SW 1271 (cell line): ENCODE data around the gene MKRN2OS.
"Not testable (repeated sequence)": the region's sequence is repeated elsewhere in the genome, so short reads cannot be mapped to it uniquely, and the experiment has no call there.

Source experiments
- DNase-seq, 2 experiments: peaks; one replicate each; lab custom pipeline; 2025; lab: John Stamatoyannopoulos, UW

Gene MKRN2OS

GRCh38 chr3:12561397-12561796, 16.1 kb upstream of the MKRN2OS start:
- no peak for DNase-seq

- no peak for DNase-seq
Observed at GRCh38 chr3:12560505-12561190, 15.3 kb upstream of the MKRN2OS start.

GRCh38 chr3:12559520-12559919, 14.2 kb upstream of the MKRN2OS start:
- DNase-seq, result no peak

- DNase-seq, result no peak
Observed at GRCh38 chr3:12558706-12559105, 13.4 kb upstream of the MKRN2OS start.

- DNase-seq, result no peak
Observed at GRCh38 chr3:12557473-12558100, 12.3 kb upstream of the MKRN2OS start.

DNA sequence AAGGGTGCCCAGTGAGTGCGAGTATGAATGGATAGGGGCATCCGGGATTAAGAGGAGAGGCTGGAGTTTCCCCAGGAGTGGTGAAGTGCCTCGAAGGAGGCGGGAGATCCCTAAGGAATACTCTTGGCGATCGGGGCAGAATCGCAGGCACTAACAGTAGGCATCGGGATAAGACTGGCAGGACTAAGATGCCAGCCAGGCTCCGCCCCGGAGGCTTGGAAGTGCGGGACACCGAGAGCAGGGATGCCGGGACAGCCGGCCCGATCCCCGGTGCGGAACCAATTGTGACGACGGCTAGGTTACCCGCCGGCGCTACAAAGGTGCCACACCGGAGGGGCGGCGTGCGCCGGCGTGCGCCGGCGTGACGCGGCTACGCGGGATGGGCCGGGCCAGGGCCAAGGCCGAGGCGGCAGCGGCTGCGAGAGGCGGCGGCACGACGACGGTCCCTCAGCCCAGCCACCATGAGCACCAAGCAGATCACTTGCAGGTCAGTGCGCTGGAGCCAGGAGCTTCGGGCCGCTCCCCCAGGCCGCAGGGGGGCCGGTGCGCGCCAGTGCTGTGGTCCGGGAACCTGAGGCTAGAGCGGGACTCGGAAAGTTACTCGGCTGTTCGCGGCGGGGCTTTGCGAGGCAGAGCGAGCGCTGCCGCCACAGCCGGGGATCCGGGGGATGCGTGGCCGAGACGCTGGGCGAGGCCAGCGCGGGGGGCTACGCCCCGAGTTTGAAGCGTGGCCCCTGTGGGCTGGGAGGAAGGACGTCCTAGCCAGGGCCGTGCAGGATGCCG, 11.6 kb upstream of the MKRN2OS start, which contains the start of gene MKRN2:
TSS of gene MKRN2 (plus strand) at position 398 of the 783 bp plus-strand sequence. CDS start at position 462, 64 bp downstream.
- DNase-seq, result peak; percentile 77 to 84

DNA sequence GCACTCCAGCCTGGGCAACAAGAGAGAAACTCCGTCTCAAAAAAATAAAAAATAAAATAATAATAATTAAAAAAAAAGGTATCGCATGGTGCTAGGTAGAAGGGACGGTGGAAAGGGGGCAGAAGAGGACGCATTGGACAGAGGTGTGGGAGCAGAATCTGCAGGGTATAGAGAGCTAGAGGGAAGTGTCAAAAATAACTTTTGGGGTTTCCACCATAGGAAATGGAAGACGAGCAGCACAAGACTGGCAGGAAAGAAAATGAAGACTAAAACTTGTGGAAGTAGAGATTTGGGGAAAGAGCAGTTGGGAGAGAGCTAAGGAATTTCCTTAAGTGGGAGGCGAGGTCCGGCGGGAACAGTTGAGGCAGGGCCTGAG, 11.0 kb upstream of the MKRN2OS start:
- DNase-seq, result no peak

- DNase-seq, result no peak
Observed at GRCh38 chr3:12553921-12554391, 8.7 kb upstream of the MKRN2OS start.

DNA sequence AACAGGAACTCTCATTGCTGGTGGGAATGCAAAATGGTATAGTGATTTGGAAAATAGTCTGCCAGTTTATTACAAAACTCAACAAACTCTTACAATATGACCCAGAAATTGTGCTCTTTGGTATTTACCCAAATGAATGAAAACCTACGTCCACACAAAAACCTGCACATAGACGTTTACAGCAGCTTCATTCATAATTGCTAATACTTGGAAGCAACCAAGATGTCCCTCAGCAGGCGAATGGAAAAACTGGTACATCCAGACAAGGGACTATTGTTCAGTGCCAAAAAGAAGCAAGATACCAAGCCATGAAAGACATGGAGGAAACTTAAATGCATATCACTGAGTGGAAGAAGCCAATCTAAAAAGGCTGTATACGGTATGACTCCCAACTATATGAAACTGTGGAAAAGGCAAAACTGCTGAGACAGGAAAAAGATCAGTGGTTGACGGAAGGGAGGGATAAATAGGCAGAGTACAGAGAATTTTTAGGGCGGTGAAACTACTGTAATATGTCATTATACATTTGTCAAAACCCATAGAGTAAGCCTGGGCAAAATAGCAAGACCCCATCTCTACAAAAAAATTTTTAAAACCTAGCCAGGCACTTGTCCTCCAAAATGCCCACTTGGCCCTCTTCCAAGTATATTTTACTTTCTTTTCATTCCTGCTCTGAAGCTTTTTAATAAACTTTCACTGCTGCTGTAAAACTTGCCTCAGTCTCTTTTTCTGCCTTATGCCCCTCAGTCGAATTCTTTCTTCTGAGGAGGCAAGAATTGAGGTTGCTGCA, 4.9 kb upstream of the MKRN2OS start:
- DNase-seq, result no peak

DNA sequence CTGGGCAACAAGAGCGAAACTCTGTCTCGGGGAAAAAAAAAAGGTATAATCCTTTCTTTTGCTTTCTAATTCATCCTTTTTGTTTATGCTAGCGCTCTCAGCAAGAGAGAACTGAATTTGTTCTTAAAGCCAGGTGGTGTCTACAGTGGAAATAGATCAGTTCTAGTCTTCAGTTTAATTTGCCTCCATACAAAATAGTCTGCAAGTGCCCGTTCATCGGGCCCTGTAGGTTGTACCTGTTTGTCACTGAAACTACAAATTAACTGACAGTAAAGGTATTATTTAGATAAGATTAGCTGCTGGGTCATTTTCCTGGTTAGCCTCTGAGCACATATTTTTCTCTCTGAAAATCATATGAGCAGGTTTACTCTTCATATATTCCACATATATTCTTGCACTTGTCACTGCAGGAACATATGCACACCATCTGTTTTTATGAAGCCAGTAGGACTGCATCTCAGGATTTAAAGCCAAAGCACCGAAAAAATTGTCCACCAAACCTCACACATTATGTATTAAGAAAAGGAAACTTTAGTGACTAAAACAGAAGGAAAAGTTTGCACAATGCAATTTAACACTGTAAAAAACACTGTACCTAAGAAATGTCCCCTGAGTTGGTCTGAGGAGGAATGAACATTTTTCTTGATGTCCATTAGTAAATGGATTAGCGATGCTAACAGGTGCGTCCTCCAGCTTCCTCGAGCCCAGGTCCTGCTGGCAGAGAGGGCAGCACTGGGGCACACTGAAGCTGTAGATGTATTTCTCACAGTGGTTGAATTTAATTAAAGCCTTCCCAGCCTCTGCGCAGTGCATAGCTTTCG, 437 bp downstream of the MKRN2OS start:
- no peak for DNase-seq

DNA sequence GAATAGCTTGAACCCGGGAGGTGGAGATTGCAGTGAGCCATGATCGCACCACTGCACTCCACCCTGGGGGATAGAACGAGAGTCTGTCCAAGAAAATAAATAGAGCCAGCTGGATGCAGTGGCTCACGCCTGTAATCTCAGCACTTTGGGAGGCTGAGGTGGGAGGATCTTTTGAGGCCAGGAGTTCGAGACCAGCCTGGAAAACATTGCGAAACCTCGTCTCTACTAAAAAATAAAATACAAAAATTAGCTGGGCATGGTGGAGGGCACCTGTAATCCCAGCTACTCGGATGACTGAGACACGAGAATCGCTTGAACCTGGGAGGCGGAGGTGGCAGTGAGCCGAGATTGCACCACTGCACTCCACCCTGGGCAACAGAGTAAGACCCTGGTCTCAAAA, 1.8 kb downstream of the MKRN2OS start:
- not testable (repeated sequence) for DNase-seq

GRCh38 chr3:12541625-12542024, 3.7 kb downstream of the MKRN2OS start:
- DNase-seq, result no peak

DNA sequence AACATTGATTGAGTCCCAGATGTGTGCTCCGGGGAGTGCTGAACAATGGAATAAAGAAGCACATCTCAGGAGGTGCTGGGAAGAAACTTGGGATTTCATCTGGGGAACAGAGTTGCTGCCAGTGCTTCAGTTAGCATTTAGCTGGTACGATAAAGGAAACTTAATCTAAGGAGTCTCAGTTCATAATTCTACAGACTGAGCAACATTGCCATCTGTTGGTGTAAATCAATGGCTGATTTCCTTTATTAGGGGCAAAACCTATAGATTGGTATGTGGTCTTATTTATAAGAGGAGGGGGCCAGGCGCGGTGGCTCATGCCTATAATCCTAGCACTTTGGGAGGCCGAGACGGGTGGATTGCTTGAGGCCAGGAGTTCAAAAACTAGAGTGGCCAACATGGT, 8.9 kb downstream of the MKRN2OS start:
- no peak for DNase-seq

DNA sequence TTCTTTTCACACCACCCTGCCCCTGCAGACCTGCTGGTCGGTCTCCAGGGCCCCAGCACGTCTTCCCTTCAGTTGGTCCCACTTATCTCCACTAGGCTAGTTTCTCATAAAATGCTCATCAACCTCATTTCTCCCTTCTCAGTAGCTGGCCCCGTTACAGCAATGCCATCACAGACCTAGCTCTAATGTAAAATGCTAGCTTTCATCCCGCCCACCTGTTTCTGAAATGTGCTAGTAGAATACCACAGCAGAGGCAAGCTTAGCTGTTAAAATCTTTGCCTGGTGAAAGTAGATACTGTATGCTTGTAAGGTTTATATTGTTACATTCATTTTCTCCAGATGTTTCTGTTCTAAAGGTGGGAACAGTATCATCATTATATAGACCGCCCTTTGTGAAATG, 13.1 kb downstream of the MKRN2OS start:
- DNase-seq, result no peak

- no peak for DNase-seq
Observed at GRCh38 chr3:12527757-12528143, 17.5 kb downstream of the MKRN2OS start.

DNA sequence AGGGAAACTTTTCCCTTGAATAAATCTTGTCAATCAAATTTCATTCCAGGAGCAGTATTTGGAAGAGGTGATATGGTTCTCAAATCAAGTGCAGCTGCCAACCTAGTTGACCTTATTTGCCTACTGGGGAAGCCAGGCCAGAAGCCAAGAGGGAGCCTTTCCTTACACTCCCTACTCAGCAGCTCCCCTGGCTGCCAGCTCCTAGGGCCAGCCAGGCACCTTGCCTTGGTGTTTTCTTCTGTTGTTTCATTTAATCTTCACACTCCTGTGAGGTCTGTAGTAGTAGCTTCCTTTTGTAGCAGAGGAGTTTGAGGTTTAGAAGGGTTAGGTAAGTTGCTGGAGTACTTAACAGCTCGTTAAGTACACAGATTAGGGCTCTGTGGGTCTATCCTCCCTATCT, 22.6 kb downstream of the MKRN2OS start:
- no peak for DNase-seq

GRCh38 chr3:12521010-12521409, 24.3 kb downstream of the MKRN2OS start:
- no peak for DNase-seq

GRCh38 chr3:12518261-12519028, 26.9 kb downstream of the MKRN2OS start:
- no peak for DNase-seq

DNA sequence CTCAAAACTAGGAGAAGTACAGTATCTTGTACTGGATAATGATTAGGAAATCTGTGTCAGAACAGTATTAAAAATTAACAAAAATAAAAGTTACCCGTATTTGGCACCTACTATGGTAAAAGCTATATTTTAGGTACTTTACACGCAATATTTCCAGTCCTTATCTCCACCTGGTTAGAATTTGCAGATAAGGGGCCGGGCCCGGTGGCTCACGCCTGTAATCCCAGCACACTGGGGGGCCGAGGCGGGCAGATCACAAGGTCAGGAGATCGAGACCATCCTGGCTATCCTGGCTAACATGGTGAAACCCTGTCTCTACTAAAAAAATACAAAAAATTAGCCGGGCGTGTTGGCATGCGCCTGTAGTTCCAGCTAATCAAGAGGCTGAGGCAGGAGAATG, 28.4 kb downstream of the MKRN2OS start:
- no peak for DNase-seq

DNA sequence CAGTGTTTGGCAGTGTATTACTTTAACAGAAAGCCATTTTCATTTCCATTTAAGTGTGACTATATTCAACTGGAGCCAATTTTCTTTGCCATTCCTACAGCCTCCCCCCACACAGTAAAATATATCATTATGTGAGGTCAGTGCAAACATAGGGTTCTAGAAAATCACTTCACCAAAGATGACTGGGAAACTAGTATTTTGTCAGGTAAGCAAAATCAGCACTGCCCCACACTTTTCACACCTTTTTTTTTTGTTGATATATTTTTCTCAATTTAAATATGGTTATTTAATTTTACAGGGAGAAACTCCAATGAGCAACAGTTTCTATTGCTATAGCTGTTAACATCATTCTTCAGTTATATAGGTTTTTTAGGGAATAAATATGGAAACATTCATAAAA, 29.7 kb downstream of the MKRN2OS start:
- DNase-seq, result no peak
